Epithelial cell of proximal tubule (primary cell): ENCODE results near the gene KLF11. TPM values are rescaled to one million over a fixed set of nuclear protein-coding genes. Genes with fewer than 3 reads are reported as not detected.

Experiments used
- DNase-seq: peaks from one replicate; pipeline ENCODE4 v3.0.0-alpha.2; 2011; ENCODE audit warnings: low read depth
- H3K4me3 ChIP-seq: 2 replicates; pipeline ENCODE4 v1.5.1; 2011; ENCODE audit warnings: low read depth, mild to moderate bottlenecking, low read length
- total RNA-seq: library from RNA; depleted of rRNA; stranded (reverse); fragments of >200 nt; gene quantifications from 2 replicates; pipeline ENCODE4 v1.2.3, GENCODE V29; 2015
- TF ChIP-seq, protein P1 (sequence below): conservative IDR thresholded peaks from 2 replicates; pipeline ENCODE4 v1.5.1; 2012; ENCODE audit warnings: low read depth, mild to moderate bottlenecking, low read length

Gene KLF11
- total RNA-seq, 1 donor from 2014 or later: 9.3 TPM

GRCh38 chr2:10019602-10020400 lies 23.5 kb upstream of the KLF11 start:
- TF ChIP-seq, protein P1, sequence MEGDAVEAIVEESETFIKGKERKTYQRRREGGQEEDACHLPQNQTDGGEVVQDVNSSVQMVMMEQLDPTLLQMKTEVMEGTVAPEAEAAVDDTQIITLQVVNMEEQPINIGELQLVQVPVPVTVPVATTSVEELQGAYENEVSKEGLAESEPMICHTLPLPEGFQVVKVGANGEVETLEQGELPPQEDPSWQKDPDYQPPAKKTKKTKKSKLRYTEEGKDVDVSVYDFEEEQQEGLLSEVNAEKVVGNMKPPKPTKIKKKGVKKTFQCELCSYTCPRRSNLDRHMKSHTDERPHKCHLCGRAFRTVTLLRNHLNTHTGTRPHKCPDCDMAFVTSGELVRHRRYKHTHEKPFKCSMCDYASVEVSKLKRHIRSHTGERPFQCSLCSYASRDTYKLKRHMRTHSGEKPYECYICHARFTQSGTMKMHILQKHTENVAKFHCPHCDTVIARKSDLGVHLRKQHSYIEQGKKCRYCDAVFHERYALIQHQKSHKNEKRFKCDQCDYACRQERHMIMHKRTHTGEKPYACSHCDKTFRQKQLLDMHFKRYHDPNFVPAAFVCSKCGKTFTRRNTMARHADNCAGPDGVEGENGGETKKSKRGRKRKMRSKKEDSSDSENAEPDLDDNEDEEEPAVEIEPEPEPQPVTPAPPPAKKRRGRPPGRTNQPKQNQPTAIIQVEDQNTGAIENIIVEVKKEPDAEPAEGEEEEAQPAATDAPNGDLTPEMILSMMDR: no peak

GRCh38 chr2:10022041-10022421 lies 21.3 kb upstream of the KLF11 start:
- DNase-seq: no peak
- H3K4me3 ChIP-seq: no peak overlapping the region
- TF ChIP-seq, protein P1: no peak

More at GRCh38 chr2:10019602-10020400, 23.5 kb upstream of the KLF11 start:
- no peak for DNase-seq
- no peak overlapping the region for H3K4me3 ChIP-seq

- no peak for DNase-seq
- no peak overlapping the region for H3K4me3 ChIP-seq
- TF ChIP-seq, protein P1: no peak
Measured at GRCh38 chr2:10022445-10022844, 20.9 kb upstream of the KLF11 start.

GRCh38 chr2:10022966-10023662 lies 20.2 kb upstream of the KLF11 start:
- DNase-seq: no peak
- no peak overlapping the region for H3K4me3 ChIP-seq
- TF ChIP-seq, protein P1: peak; percentile 16

- H3K4me3 ChIP-seq: no peak overlapping the region
- TF ChIP-seq, protein P1: no peak
- DNase-seq: no peak
Measured at GRCh38 chr2:10026940-10027569, 16.3 kb upstream of the KLF11 start.

DNA sequence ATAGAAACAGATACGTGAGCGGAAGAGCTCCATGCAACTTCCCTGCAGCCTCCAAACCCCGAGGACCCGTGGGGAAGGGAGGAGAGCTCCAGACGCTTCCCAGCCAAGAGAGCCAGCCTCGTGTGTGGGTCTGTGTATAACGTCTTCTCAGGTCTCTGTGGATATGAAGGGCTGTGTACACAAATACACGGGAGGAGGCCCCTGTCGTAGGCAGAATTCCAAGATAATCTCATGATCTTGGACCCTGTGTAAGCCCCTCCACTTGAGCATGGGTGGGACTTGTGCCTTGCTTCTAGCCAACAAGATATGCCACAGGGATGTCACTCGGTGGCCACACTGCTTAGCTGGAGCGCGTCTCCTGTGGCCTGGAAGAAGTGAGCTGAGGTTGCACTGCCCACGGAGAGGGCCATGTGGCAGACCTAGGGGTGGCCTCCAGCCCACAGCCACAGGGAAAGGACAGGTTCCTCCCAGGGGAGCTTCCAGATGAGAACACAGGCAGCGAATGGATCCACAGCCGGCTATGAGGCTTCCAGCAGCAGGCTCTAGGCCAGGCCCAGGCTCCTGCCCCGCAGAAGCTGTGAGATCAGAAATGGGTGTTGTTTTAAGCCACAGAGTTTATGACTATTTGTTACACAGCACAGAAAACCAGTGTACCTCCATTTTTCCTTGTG lies 15.6 kb upstream of the KLF11 start:
- DNase-seq: no peak
- no peak overlapping the region for H3K4me3 ChIP-seq
- TF ChIP-seq, protein P1: no peak
